ENCODE data around the gene PPP2R3A. TPM values are rescaled to one million over a fixed set of nuclear protein-coding genes. Genes with fewer than 3 reads are reported as not detected.
"Not testable (repeated sequence)": the region's sequence is repeated elsewhere in the genome, so short reads cannot be mapped to it uniquely, and the experiment has no call there.

The PPP2R3A gene
- total RNA-seq, 1 donor from 2014 or later: 14.8 TPM

- no peak overlapping the region for H3K4me3 Mint-ChIP-seq (ENCODE audit: unreplicated experiment)
- H3K9me3 Mint-ChIP-seq (ENCODE audit: low read depth): no peaks in the 10 kb centered on the region
- peaks cover 46% of the 10 kb centered on the region for H3K4me1 Mint-ChIP-seq (ENCODE audit: low read depth)
- no peak for DNase-seq (ENCODE audit: low spot score)
- peaks cover 4% of the 10 kb centered on the region for H3K36me3 Mint-ChIP-seq (ENCODE audit: low read depth)
- peak overlapping the region; percentile 15 for H3K27ac Mint-ChIP-seq (ENCODE audit: unreplicated experiment)
- no peaks in the 10 kb centered on the region for H3K27me3 Mint-ChIP-seq (ENCODE audit: low read depth)
- TF ChIP-seq CTCF (IDR thresholded peaks at IDR 0.05): no peak
Measured at GRCh38 chr3:136151219-136151618, 185.7 kb downstream of the PPP2R3A start.

GRCh38 chr3:136152176-136152843 lies 186.8 kb downstream of the PPP2R3A start:
- Mint-ChIP-seq H3K27me3 (ENCODE audit: low read depth) (no peaks in the 10 kb centered on the region), H3K36me3 (ENCODE audit: low read depth) (peaks cover 4% of the 10 kb centered on the region), H3K4me3 (ENCODE audit: unreplicated experiment) (no peak overlapping the region), H3K27ac (ENCODE audit: unreplicated experiment) (no peak overlapping the region), H3K9me3 (ENCODE audit: low read depth) (no peaks in the 10 kb centered on the region), H3K4me1 (ENCODE audit: low read depth) (peaks cover 43% of the 10 kb centered on the region)
- DNase-seq (ENCODE audit: low spot score): no peak
- TF ChIP-seq CTCF (IDR thresholded peaks at IDR 0.05): no peak

GRCh38 chr3:136152963-136153362 lies 187.4 kb downstream of the PPP2R3A start:
- Mint-ChIP-seq H3K4me1 (ENCODE audit: low read depth) (peaks cover 49% of the 10 kb centered on the region), H3K27ac (ENCODE audit: unreplicated experiment) (peak overlapping the region; percentile 72), H3K9me3 (ENCODE audit: low read depth) (no peaks in the 10 kb centered on the region), H3K27me3 (ENCODE audit: low read depth) (no peaks in the 10 kb centered on the region), H3K4me3 (ENCODE audit: unreplicated experiment) (no peak overlapping the region), H3K36me3 (ENCODE audit: low read depth) (peaks cover 4% of the 10 kb centered on the region)
- no peak for DNase-seq (ENCODE audit: low spot score)
- no peak for TF ChIP-seq CTCF (IDR thresholded peaks at IDR 0.05)

- no peak overlapping the region for H3K4me3 Mint-ChIP-seq (ENCODE audit: unreplicated experiment)
- H3K9me3 Mint-ChIP-seq (ENCODE audit: low read depth): no peaks in the 10 kb centered on the region
- TF ChIP-seq CTCF (IDR thresholded peaks at IDR 0.05): no peak
- peaks cover 35% of the 10 kb centered on the region for H3K4me1 Mint-ChIP-seq (ENCODE audit: low read depth)
- no peak for DNase-seq (ENCODE audit: low spot score)
- H3K27me3 Mint-ChIP-seq (ENCODE audit: low read depth): no peaks in the 10 kb centered on the region
- H3K27ac Mint-ChIP-seq (ENCODE audit: unreplicated experiment): no peak overlapping the region
- H3K36me3 Mint-ChIP-seq (ENCODE audit: low read depth): no peaks in the 10 kb centered on the region
Measured at GRCh38 chr3:136161516-136161915, 196.0 kb downstream of the PPP2R3A start.

- Mint-ChIP-seq H3K4me3 (ENCODE audit: unreplicated experiment) (no peak overlapping the region), H3K9me3 (ENCODE audit: low read depth) (no peaks in the 10 kb centered on the region), H3K27ac (ENCODE audit: unreplicated experiment) (no peak overlapping the region), H3K4me1 (ENCODE audit: low read depth) (peaks cover 39% of the 10 kb centered on the region), H3K36me3 (ENCODE audit: low read depth) (no peaks in the 10 kb centered on the region), H3K27me3 (ENCODE audit: low read depth) (no peaks in the 10 kb centered on the region)
- DNase-seq (ENCODE audit: low spot score): no peak
- no peak for TF ChIP-seq CTCF (IDR thresholded peaks at IDR 0.05)
Measured at GRCh38 chr3:136162322-136162721, 196.8 kb downstream of the PPP2R3A start.

GRCh38 chr3:136163607-136164006 lies 198.1 kb downstream of the PPP2R3A start:
- H3K4me3 Mint-ChIP-seq (ENCODE audit: unreplicated experiment); DNase-seq (ENCODE audit: low spot score); H3K9me3 Mint-ChIP-seq (ENCODE audit: low read depth); H3K27me3 Mint-ChIP-seq (ENCODE audit: low read depth); H3K36me3 Mint-ChIP-seq (ENCODE audit: low read depth): not testable (repeated sequence)
- Mint-ChIP-seq H3K27ac (ENCODE audit: unreplicated experiment) (peak overlapping the region; percentile 34), H3K4me1 (ENCODE audit: low read depth) (peaks cover 30% of the 10 kb centered on the region)

Data from chondrocyte (in vitro differentiated cells).